HFF-Myc (cell line): ENCODE measurements around the gene REC114.
"Not testable (repeated sequence)": the region's sequence is repeated elsewhere in the genome, so short reads cannot be mapped to it uniquely, and the experiment has no call there.

ENCODE experiments used
- DNase-seq: peaks from one replicate; pipeline ENCODE4 v3.0.0-alpha.2; 2011; ENCODE audit warnings: low read depth; ENCODE audit errors: extremely low read depth
- H3K4me3 ChIP-seq: replicated peaks from 2 replicates; pipeline ENCODE4 v1.5.1; 2011; ENCODE audit warnings: low read depth, mild to moderate bottlenecking, control low read depth, low read length
- TF ChIP-seq, protein P1 (sequence below): IDR thresholded peaks from 2 replicates; pipeline ENCODE4 v1.5.1; 2012; ENCODE audit warnings: mild to moderate bottlenecking, low read depth, low read length, control low read depth; ENCODE audit errors: missing control alignments

Gene REC114, protein sequence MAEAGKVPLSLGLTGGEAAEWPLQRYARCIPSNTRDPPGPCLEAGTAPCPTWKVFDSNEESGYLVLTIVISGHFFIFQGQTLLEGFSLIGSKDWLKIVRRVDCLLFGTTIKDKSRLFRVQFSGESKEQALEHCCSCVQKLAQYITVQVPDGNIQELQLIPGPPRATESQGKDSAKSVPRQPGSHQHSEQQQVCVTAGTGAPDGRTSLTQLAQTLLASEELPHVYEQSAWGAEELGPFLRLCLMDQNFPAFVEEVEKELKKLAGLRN

DNA sequence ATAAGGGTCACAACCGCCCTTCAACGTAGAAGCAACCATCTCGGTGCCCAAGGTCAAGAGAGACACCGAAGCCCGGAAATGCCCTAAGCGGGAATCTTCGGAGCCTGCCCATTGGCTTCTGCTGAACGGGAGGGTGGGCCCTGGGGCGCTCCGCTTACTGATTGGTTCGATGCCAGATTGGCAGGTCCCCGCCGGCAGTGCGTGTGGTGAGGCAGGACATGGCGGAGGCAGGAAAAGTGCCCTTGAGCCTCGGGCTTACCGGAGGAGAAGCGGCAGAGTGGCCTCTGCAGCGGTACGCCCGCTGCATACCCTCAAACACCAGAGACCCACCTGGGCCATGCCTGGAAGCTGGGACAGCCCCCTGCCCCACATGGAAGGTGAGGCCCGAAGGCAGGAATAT lies at the start of gene REC114:
TSS of gene REC114 (plus strand) at position 197 of the 400 bp plus-strand sequence. CDS start at position 219, 22 bp downstream.
- no peak for DNase-seq
- no peak within 1 kb of the TSS for H3K4me3 ChIP-seq
- TF ChIP-seq, protein P1, sequence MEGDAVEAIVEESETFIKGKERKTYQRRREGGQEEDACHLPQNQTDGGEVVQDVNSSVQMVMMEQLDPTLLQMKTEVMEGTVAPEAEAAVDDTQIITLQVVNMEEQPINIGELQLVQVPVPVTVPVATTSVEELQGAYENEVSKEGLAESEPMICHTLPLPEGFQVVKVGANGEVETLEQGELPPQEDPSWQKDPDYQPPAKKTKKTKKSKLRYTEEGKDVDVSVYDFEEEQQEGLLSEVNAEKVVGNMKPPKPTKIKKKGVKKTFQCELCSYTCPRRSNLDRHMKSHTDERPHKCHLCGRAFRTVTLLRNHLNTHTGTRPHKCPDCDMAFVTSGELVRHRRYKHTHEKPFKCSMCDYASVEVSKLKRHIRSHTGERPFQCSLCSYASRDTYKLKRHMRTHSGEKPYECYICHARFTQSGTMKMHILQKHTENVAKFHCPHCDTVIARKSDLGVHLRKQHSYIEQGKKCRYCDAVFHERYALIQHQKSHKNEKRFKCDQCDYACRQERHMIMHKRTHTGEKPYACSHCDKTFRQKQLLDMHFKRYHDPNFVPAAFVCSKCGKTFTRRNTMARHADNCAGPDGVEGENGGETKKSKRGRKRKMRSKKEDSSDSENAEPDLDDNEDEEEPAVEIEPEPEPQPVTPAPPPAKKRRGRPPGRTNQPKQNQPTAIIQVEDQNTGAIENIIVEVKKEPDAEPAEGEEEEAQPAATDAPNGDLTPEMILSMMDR, result no peak

DNA sequence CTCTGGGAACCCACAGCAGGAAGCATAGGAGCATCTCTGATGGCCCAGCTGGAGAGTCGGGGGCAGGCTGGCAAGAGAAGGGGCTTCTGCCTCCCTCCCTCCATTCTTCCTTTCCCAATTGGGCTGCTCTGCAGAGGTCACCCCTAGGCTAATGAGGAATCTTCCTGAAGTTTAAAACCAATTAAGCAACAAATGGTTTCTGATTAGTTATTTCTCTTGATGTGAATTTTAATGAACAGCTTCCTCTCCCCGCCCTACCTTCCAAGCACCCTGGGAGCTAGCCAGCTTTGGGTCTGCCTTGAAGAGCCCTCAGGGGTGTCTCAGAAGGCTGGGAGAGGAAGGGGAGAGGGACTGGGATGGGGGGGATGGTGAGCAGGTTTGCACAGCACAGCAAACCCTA lies 49.6 kb upstream of the REC114 start:
- no peak overlapping the region for H3K4me3 ChIP-seq
- TF ChIP-seq, protein P1, result no peak
- DNase-seq, result no peak

DNA sequence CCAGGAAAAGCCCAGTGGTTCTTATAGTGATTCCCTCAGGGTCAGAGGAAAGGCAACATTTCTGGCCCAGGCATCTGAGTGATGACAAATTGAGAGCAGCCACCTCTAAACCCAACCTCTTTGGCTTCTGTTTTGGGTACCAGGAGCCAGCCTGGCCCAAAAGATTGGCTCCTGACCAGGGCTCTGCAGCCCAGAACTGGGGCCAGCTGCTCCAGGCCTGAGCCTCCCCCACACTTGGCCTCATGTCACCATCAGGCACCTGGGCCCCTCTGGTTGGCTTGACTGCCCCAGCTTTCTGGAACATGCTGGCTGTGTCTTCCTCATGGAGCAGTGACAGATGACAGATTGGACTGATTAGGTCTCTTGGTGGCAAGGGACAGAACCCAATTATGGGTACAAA lies 48.2 kb upstream of the REC114 start:
- no peak for DNase-seq
- TF ChIP-seq, protein P1, result no peak
- no peak overlapping the region for H3K4me3 ChIP-seq

DNA sequence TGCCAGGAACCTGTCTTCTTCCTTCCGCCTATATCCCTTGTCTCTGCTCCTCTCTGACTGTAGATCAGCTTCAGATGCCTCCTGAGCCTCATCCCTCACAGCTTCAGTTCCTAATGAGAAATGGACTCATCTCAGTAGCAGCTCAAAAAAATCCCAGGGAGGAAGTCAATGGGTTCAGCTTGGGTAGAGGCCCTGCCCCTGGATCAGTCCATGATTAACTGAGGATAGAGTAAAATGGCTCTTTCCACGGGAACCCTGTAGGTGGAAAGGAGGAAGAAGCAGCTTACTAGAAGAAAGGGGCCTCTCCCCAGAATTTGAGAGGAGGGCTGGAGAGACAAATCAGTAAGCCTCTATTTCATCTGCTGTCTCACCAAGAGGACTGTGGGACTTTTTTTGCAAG lies 47.3 kb upstream of the REC114 start:
- no peak for DNase-seq
- TF ChIP-seq, protein P1, result no peak
- H3K4me3 ChIP-seq, result no peak overlapping the region

DNA sequence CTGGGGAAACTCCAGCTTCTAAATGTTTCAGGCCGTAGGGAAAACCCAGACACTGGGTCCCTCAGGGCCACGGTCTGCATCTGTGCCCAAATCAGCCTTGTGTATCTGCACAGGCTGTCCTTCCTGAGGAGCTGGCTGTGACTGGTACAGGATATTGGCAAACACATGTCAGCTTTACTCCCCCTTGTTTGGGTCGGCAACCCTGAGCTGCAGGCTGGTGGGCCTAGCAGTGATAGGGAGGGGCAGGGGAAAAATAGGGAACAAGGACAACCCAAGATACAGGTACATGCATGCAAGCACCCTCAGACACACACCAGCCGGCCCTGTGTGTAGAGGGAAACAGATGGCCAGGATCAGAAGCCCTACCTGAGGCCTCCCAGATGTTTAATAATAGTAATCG lies 45.5 kb upstream of the REC114 start:
- no peak for DNase-seq
- TF ChIP-seq, protein P1, result no peak
- H3K4me3 ChIP-seq, result no peak overlapping the region

DNA sequence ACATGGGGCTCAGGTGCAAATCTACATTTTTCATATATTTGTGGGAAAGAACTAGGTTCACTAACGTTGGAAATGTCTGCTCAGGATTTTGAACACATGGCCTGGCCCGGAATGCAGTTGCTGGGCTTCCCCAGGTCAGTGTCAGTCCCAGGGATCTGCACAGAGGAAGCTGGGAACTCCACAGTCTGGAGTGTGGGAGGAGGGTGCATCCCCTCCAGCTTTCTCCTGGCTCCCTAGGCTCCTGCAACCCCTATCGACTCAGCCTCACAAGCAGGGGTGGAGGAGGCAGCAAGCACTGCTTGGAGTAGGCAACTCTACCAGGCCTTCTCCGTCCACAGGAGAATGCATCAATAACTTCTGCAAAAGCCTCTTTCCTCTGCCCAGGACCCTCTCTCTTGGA lies 44.1 kb upstream of the REC114 start:
- DNase-seq, result no peak
- TF ChIP-seq, protein P1, result no peak

DNA sequence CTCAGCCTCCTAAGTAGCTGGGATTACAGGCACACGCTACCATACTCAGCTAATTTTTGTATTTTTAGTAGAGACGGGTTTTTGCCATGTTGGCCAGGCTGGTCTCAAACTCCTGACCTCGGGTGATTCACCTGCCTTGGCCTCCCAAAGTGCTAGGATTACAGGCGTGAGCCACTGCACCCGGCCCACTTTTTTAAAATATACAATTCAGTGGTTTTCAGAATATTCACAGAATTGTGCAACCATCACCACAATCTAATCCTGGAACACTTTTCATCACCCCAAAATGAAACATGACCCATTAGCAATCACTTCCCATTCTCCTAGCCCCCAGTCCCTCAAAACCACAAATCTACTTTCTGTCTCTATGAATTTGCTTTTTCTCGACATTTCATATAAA lies 42.7 kb upstream of the REC114 start:
- not testable (repeated sequence) for H3K4me3 ChIP-seq, DNase-seq

More for the DNA sequence above, 44.1 kb upstream of the REC114 start:
- H3K4me3 ChIP-seq, result no peak overlapping the region
